ENCODE results near the gene MAP2K7.
"Not testable (repeated sequence)": the region's sequence is repeated elsewhere in the genome, so short reads cannot be mapped to it uniquely, and the experiment has no call there.

Gene MAP2K7

DNA sequence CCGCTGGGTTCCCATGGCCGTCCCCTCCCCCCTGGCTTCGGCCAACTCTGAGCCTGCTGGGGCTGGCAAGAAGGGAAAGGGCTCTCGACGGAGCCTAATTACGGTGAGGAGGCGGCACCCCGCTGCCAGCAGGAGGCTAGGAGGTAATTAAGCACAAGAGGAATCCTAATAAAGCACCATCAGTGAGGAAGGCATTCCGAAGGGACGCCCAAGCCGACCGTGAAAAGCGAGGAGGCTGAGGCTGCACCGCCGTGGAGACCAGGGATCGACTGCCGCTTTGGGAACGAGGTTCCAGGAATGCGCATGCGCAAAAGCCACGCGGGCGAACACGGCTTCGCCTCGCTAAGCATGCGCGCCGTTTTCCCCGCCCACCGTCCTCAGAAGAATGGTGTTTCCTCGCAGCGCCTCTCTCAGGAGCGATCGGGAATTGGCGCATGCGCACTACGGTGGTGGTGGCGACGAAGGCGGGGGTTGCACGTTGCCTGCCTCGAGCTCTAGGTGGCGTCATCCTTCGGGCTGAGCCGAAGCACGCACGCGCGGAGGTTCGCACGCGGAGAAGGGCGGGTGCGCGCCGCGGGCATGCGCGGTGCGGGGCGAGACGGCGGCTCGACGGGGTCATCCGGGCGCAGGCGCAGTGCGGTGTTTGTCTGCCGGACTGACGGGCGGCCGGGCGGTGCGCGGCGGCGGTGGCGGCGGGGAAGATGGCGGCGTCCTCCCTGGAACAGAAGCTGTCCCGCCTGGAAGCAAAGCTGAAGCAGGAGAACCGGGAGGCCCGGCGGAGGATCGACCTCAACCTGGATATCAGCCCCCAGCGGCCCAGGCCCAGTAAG, at the start of gene MAP2K7:
Gene MAP2K7 (plus strand): TSS at position 634 of the 830 bp plus-strand sequence. CDS start 68 bp downstream, at position 702.
- DNase-seq: peak; percentile 92

DNA sequence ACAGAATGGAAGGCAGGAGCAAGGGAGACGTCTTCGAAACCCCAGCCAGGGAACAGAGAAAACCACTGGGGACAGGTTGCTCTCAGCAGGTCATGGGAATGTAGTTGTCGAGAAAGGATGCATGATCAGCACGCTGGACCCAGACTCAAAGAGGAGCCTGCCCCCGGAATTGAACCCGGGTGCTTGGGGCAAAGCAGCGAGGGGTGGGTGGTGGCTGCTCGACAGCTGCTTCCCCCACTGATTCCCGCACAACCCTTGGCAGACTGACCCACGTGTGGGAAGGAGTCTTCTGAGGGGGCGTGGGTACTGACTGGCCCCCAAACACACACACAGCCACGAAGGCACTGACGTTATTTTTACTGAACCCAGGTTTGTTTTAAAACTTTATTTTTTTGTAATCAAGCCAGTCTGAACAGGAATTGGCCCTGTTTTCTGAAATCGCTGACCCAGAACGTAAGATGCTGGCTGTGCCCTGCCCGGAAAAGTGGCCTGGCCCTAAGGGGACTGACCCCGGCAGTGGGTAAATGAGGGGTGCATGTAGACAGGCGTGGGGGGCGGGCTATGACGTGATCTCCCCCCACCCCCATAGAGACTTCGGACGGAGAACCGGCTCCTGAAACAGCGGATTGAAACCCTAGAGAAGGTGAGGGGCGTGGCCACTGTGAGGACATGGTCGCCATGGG, 48.1 kb upstream of the MAP2K7 start:
- DNase-seq: no peak

DNA sequence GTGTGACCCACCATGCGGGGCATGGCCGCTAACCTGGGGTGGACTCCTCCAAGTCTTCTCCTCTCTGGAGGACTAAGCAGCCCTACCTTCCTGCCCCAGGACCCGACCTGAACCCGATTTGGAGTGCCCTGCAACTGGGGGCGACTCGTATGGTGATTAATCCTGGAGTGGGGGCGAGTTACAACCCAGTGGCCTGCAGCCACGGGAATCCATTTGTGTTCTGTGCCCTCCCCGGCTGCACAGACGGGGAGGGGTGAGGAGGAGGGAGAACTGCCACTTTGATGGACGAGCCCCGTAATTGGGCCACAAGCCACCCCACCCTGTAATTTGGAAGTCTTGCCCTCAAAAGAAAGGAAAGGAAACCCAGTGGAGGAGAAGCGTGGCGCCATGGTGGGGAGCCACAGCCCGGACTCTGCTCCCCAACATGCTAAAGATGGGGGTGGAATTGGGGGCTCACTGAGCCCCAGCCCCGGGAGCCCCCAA, 47.5 kb upstream of the MAP2K7 start:
- no peak for DNase-seq

DNA sequence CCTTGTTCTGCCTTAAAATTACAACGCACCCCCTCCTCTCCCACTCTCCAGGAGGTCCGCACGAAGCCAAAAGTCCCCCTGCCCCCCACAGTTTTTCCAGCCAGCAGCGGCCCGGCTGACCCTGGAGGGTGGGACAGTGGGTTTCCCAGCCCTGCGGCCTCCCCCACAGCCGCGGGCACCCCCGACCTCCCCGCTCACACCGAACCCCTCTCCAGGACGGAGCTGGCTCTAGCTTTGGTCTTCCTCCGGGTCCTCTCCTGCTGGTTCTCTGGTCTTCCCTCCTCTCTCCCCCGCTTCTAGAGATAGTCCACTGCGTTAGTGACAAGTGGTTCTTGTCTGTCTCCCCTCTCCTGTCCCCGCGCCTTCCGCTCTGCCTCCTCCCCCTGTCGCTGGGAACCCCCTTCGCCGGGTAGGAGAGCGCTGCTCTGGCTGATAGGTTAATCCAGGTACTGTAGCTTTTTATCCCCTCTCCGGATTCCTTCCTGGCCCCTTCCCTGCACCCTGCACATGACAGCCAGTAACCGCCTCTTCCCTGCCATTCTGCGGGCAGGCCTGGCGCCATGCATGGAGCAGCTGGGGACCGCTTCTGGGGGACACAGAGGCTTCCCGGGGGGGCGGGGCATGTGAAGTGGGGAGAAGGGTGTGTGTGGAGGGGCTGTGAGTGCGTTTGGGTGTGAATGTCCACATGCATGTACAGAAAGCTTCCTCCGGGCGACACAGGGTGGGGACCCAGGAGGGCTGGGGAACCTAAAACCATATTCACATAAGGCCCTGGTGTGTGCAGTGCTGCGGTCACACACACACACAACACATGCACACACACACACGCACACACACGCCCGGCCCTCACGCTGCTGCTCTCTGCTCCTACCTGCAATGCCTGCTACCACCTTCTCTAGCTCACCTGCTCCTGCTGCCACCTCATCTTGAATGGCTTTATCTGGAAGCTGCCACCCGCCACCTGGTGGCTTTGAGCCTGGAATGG, 46.7 kb upstream of the MAP2K7 start:
- no peak for DNase-seq

DNA sequence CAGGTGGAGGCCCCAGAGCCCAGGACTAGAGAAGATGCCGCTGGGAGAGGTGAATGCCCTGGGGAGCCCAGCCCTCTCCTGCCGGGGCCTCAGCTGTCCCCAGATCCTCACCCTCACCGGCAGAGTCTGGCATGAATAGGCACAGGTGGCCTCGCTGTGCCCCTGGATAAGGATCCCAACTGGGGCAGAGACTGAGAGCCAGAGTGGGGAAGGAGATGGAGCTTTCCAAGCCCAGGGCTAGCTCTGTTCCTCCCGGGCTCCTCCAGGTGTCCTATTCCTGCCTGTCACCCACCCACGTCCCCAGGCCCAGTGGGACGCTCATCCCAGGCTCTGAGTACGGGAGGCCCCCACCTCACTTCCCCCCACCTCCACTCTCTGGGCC, 46.0 kb upstream of the MAP2K7 start:
- DNase-seq: no peak

GRCh38 chr19:7858109-7858770, 45.4 kb upstream of the MAP2K7 start:
- no peak for DNase-seq

- not testable (repeated sequence) for DNase-seq
These were observed 44.6 kb upstream of the MAP2K7 start for GRCh38 chr19:7859087-7859486.

DNA sequence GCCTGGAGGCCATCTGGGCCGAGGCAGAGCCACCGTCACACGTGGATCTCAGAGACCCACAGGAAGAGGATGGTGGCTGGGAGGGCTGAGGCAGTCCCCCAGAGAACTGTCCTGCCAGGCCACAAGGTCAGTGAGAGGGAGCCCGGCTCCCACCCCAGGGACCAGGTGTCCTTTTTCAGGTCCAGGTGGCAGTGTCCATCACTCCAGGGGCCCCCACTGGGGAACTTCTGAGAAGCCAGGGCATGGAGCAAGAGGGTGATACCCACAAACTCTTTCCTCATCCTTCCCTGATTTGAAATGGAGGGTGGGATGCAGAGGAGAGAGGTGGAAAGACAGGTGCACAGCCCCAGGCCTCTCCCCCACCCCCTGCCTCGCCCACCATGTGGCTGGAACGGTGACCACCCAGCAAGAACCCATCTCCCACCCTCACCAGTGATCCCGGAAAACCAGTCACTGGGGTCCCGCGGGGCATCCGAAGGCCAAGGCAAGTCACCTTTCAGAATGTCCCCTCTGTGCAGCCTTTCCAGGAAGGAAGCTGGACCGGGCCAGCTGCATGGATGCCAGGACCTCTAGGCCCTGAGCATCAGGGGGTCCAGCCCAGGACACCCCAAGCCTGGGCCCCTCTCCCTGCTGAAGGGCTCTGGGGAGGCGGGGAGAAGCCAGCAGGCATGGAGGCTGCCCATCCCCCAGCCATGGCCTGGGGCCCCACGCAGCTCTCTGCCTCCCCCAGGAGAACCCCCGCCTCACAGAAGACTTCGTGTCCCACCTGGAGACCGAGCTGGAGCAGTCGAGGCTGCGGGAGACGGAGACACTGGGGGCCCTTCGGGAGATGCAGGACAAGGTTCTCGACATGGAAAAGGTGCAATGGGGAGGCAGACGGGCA, 43.6 kb upstream of the MAP2K7 start:
- no peak for DNase-seq

GRCh38 chr19:7860714-7861618, 42.7 kb upstream of the MAP2K7 start:
- DNase-seq: no peak

DNA sequence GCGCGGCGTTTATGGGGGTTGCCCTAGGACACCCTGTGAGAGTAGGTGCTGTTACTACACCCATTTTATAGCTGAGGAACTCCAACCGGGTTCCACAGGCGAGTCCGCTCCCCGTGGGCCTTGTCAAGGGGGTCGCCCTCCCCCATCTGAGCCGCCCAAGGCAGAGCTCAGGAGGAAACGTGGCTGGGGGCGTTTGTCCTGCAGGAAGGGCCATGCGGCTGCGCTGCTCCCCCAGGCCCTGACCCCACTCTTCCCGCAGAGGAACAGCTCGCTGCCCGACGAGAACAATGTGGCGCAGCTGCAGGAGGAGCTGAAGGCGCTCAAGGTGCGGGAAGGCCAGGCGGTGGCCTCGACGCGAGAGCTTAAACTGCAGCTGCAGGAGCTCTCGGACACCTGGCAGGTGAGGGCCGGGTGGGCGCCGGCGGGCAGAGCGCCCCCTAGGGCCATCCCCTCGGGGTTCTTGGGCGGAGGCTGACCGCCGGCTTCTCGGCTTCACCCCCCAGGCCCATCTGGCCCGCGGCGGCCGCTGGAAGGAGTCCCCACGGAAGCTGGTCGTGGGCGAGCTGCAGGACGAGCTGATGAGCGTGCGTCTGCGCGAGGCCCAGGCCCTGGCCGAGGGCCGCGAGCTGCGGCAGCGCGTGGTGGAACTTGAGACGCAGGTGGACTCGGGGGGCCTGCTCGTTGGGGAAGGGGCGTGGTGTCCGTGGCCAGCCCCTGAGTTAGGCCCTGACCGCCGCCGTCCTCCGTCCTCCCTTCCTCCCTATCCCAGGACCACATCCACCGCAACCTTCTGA, 41.9 kb upstream of the MAP2K7 start:
- no peak for DNase-seq

DNA sequence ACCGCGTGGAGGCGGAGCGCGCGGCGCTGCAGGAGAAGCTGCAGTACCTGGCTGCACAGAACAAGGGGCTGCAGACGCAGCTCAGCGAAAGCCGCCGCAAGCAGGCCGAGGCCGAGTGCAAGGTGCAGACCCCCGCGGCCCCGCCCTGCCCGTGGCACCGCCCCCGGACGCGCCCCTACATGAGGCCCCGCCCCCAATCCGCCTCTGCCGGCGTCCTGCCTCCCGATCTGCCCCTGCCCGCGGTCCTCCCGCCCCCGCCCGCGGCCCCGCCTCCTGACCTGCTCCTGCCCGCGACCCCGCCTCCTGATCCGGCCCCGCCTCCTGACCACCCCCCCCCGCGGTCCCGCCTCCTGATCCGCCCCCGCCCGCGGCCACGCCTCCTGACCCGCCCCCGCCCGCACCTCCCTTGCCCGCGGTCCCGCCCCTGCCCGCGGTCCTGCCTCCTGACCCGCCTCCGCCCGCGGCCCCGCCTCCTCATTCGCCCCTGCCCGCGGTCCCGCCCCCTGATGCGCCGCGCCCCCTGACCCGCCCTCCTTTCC, 41.2 kb upstream of the MAP2K7 start:
- DNase-seq: no peak

- DNase-seq: no peak
These were observed 40.3 kb upstream of the MAP2K7 start for GRCh38 chr19:7863157-7863970.

DNA sequence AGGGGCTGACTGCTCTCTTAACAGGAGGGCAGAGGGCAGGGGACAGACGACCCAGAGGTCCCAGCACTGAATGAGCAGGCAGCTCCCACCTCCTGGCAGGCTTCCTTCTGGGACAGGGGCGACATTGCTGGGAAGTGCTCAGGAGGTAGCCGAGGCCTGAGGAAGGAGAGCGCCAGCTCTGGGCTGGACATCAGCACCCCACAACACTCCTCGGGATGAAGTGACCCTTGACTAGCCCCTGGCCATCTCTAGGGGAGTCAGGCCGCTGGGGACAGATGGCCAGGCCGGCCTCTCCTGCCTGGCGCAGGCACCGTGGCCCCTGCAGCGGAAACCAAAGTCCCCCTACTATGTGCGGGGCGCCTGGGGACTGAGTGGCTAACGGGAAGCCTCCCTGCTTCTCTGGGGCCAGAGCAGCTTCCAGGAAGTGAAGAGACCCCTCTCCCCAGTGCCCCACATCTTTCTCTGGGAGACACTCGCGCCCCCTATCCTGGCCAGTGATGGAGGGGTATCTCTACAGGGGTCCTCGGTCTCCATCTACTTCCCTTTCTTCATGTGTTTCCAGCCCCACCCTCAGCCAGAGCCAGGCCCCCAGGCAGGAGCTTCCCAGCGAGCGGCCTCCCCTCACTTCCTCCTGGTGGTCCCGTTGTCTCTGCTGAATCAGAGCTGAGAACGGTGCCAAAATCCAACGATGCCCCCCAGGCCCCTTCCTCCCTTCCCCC, 39.5 kb upstream of the MAP2K7 start:
- no peak for DNase-seq

DNA sequence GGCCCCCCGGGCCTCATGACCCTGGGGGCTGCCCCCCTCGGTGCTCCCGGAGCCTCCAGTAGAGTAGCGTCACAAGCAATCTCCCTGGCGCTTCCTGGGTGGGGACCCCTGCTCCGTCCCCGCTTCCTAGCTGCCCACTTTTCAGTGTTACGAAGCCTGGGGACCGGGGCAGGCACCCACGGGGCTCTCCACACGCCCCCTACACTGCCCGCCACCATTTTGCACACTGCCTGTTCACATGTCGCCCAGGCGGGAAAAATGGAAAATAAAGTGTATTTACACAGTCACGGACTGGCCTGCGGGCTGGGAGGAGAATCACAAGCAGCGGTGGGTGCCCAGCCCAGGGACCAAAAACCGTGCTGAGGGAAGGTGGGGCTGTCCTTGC, 39.0 kb upstream of the MAP2K7 start:
- DNase-seq: no peak

- DNase-seq: no peak
These were observed 38.3 kb upstream of the MAP2K7 start for GRCh38 chr19:7865262-7865911.

- DNase-seq: no peak
These were observed 37.1 kb upstream of the MAP2K7 start for GRCh38 chr19:7866399-7867091.

Measured in NCI-H2029 treated with DMSO at 0.1 percent for 48 hours (cell line).